SH-SY5Y (cell line): ENCODE results near the gene PDGFD.

Experiments
- GATA2 ChIP-seq: IDR thresholded peaks from 2 replicates; pipeline ENCODE4 v1.6.1; 2011; ENCODE audit warnings: mild to moderate bottlenecking, low read depth, low read length
- GATA3 ChIP-seq: IDR thresholded peaks from 2 replicates; pipeline ENCODE4 v1.6.1; 2011; ENCODE audit warnings: low read depth, mild to moderate bottlenecking, low read length, moderate library complexity

GRCh38 chr11:103894673-103895072 is 269.3 kb downstream of the PDGFD start:
- TF ChIP-seq GATA2 (no peak), GATA3 (no peak)
